ENCODE measurements around the gene ST3GAL4. TPM values are rescaled to one million over a fixed set of nuclear protein-coding genes. Genes with fewer than 3 reads are reported as not detected.

Gene ST3GAL4
- total RNA-seq, 2 experiments from 2014 or later = 14.3 to 18.8 TPM

GRCh38 chr11:126430581-126431335 is 75.3 kb downstream of the ST3GAL4 start:
- ChIA-PET CTCF (ENCODE audit: unreplicated experiment) (no interaction called here), POLR2A (interaction anchor here (0.6 to 1.7 kb wide), 4 partner anchors 10 to 334 kb away, joined by 3 to 10 read pairs (median 4); partner anchors contain the start of gene ST3GAL4)
- H2AFZ ChIP-seq (ENCODE audit: low read length) = no peak overlapping the region
- no peak overlapping the region for H3K4me2 ChIP-seq (ENCODE audit: low read length)
- no peaks in the 10 kb centered on the region for H3K9me2 ChIP-seq (ENCODE audit: insufficient read depth, low read length)
- no peaks in the 10 kb centered on the region for H3K9me3 ChIP-seq (ENCODE audit: low read length)
- TF ChIP-seq EZH2phosphoT487 (IDR thresholded peaks at IDR 0.05; ENCODE audit: borderline replicate concordance, low read depth, low read length) = no peak
- no peaks in the 10 kb centered on the region for H4K20me1 ChIP-seq (ENCODE audit: insufficient read depth, low read length)
- no peak overlapping the region for H3K27ac ChIP-seq (ENCODE audit: low read depth, low read length, poor library complexity, severe bottlenecking)
- no peak overlapping the region for H3K4me3 ChIP-seq (ENCODE audit: low read depth, low read length, poor library complexity, severe bottlenecking)
- H3K79me2 ChIP-seq (ENCODE audit: insufficient read depth, low read depth, low read length) = no peaks in the 10 kb centered on the region
- no TSS peak for BruUV-seq (replicated peaks)
- DNase-seq (ENCODE audit: low spot score) = no peak
- peaks cover 19% of the 10 kb centered on the region for H3K4me1 ChIP-seq (ENCODE audit: insufficient read depth, low read length, poor library complexity, severe bottlenecking)
- H3K36me3 ChIP-seq (ENCODE audit: insufficient read depth, low read length) = no peaks in the 10 kb centered on the region
- intact Hi-C loops (cut with micrococcal nuclease; ENCODE audit: unreplicated experiment) = no loop called here

- Histone ChIP-seq H3K4me2 (ENCODE audit: low read length) (no peak overlapping the region), H3K27ac (ENCODE audit: low read depth, low read length, poor library complexity, severe bottlenecking) (no peak overlapping the region), H3K9me2 (ENCODE audit: insufficient read depth, low read length) (no peaks in the 10 kb centered on the region), H3K79me2 (ENCODE audit: insufficient read depth, low read depth, low read length) (no peaks in the 10 kb centered on the region), H3K9me3 (ENCODE audit: low read length) (no peaks in the 10 kb centered on the region), H3K4me1 (ENCODE audit: insufficient read depth, low read length, poor library complexity, severe bottlenecking) (peaks cover 13% of the 10 kb centered on the region), H3K4me3 (ENCODE audit: low read depth, low read length, poor library complexity, severe bottlenecking) (no peak overlapping the region), H4K20me1 (ENCODE audit: insufficient read depth, low read length) (no peaks in the 10 kb centered on the region), H3K36me3 (ENCODE audit: insufficient read depth, low read length) (no peaks in the 10 kb centered on the region), H2AFZ (ENCODE audit: low read length) (no peak overlapping the region)
- TF ChIP-seq CTCF (conservative IDR thresholded peaks at IDR 0.05; ENCODE audit: low read length) (no peak), EZH2phosphoT487 (IDR thresholded peaks at IDR 0.05; ENCODE audit: borderline replicate concordance, low read depth, low read length) (no peak)
- ChIA-PET CTCF (ENCODE audit: unreplicated experiment) (no interaction called here), POLR2A (interaction anchor here (1.1 to 1.7 kb wide), 3 partner anchors 11 to 116 kb away, joined by 3 to 10 read pairs (median 3); partner anchors contain the start of gene ST3GAL4)
- DNase-seq (ENCODE audit: low spot score) = no peak
- intact Hi-C loops (cut with micrococcal nuclease; ENCODE audit: unreplicated experiment) = no loop called here
- no TSS peak for BruUV-seq (replicated peaks)
Measured at GRCh38 chr11:126431401-126432064, 76.0 kb downstream of the ST3GAL4 start.

- Histone ChIP-seq H4K20me1 (ENCODE audit: insufficient read depth, low read length) (no peaks in the 10 kb centered on the region), H3K4me3 (ENCODE audit: low read depth, low read length, poor library complexity, severe bottlenecking) (no peak overlapping the region), H3K79me2 (ENCODE audit: insufficient read depth, low read depth, low read length) (no peaks in the 10 kb centered on the region), H3K4me2 (ENCODE audit: low read length) (no peak overlapping the region), H2AFZ (ENCODE audit: low read length) (no peak overlapping the region), H3K36me3 (ENCODE audit: insufficient read depth, low read length) (no peaks in the 10 kb centered on the region), H3K9me2 (ENCODE audit: insufficient read depth, low read length) (no peaks in the 10 kb centered on the region), H3K27ac (ENCODE audit: low read depth, low read length, poor library complexity, severe bottlenecking) (no peak overlapping the region), H3K4me1 (ENCODE audit: insufficient read depth, low read length, poor library complexity, severe bottlenecking) (peaks cover 7% of the 10 kb centered on the region), H3K9me3 (ENCODE audit: low read length) (no peaks in the 10 kb centered on the region)
- intact Hi-C loops (cut with micrococcal nuclease; ENCODE audit: unreplicated experiment) = no loop called here
- CTCF ChIA-PET (ENCODE audit: unreplicated experiment) = no interaction called here
- no peak for DNase-seq (ENCODE audit: low spot score)
- no TSS peak for BruUV-seq (replicated peaks)
- POLR2A ChIA-PET = interaction anchor here (1.7 kb wide), 1 partner anchor 11 kb away, joined by 10 read pairs; no protein-coding TSS in a partner anchor
- TF ChIP-seq EZH2phosphoT487 (IDR thresholded peaks at IDR 0.05; ENCODE audit: borderline replicate concordance, low read depth, low read length) (no peak), CTCF (conservative IDR thresholded peaks at IDR 0.05; ENCODE audit: low read length) (no peak)
Measured at GRCh38 chr11:126432065-126432461, 76.6 kb downstream of the ST3GAL4 start.

Data from OCI-LY7 (cell line).